ENCODE data around the gene TYROBP. TPM values are rescaled to one million over a fixed set of nuclear protein-coding genes. Genes with fewer than 3 reads are reported as not detected.
"Not testable (repeated sequence)": the region's sequence is repeated elsewhere in the genome, so short reads cannot be mapped to it uniquely, and the experiment has no call there.

The TYROBP gene
- total RNA-seq: 1 to 10 TPM; 6.4 to 6.8 TPM
- polyA plus RNA-seq: 96.2 TPM

GRCh38 chr19:35908010-35908441 lies at the start of gene TYROBP:
Gene TYROBP, minus strand, starts transcription at chr19:35908295. Its CDS starts 67 bp downstream, at chr19:35908228.
- H3K9me3 ChIP-seq (ENCODE audit: low read length): no peaks in the 10 kb centered on the region
- H3K4me1 Mint-ChIP-seq: peaks cover 32 to 40% (median 38%) of the 10 kb centered on the region in 3 donors
- H3K4me1 ChIP-seq (ENCODE audit: insufficient read depth, low read length): peaks cover 38% of the 10 kb centered on the region
- H3K4me3 Mint-ChIP-seq: peak within 1 kb of the TSS in 6 of 7 donors; percentile 47 to 91 (median 78)
- no peaks in the 10 kb centered on the region for H3K27me3 ChIP-seq (ENCODE audit: insufficient read depth, low read length, poor library complexity, severe bottlenecking)
- ChIA-PET CTCF (interaction anchor here (1.4 kb wide), 1 partner anchor 51 kb away, joined by 3 read pairs; no protein-coding TSS in a partner anchor), POLR2A (no interaction called here)
- peak within 1 kb of the TSS in 7 of 8 donors; percentile 41 to 97 (median 87) for H3K27ac Mint-ChIP-seq
- no peak within 1 kb of the TSS for H3K27ac ChIP-seq (ENCODE audit: low read depth, low read length)
- no peak for DNase-seq
- H3K9me3 Mint-ChIP-seq: peaks cover 0 to 3% (median 0%) of the 10 kb centered on the region in 5 donors
- peaks cover 2 to 8% (median 5%) of the 10 kb centered on the region in 3 donors for H3K36me3 Mint-ChIP-seq
- H3K27me3 Mint-ChIP-seq: no peaks in the 10 kb centered on the region
- no peak within 1 kb of the TSS for H3K4me3 ChIP-seq (ENCODE audit: low read length)
- no peaks in the 10 kb centered on the region for H3K36me3 ChIP-seq (ENCODE audit: insufficient read depth, low read length)

- CTCF ChIA-PET: interaction anchor here (1.4 to 1.9 kb wide), 3 partner anchors 11 to 265 kb away, joined by 3 to 11 read pairs (median 5); no protein-coding TSS in a partner anchor
- H3K27ac Mint-ChIP-seq: peak overlapping the region in 7 of 8 donors; percentile 31 to 88 (median 86)
These were observed 49.3 kb upstream of the TYROBP start for GRCh38 chr19:35957411-35957810.

GRCh38 chr19:35955881-35956634 lies 48.0 kb upstream of the TYROBP start:
- POLR2A ChIA-PET: interaction anchor here (0.6 kb wide), 2 partner anchors 44 to 53 kb away, joined by 3 read pairs; partner anchors contain the start of gene SYNE4
- H3K36me3 ChIP-seq (ENCODE audit: insufficient read depth, low read length): no peaks in the 10 kb centered on the region
- no peaks in the 10 kb centered on the region for H3K9me3 Mint-ChIP-seq
- peak overlapping the region in 4 of 7 donors; percentile 12 to 47 (median 28) for H3K4me3 Mint-ChIP-seq
- no peak overlapping the region for H3K4me3 ChIP-seq (ENCODE audit: low read length)
- no peak for DNase-seq
- no peaks in the 10 kb centered on the region for H3K9me3 ChIP-seq (ENCODE audit: low read length)
- peak overlapping the region; percentile 29 to 83 (median 63) for H3K27ac Mint-ChIP-seq
- peaks cover 70% of the 10 kb centered on the region for H3K4me1 ChIP-seq (ENCODE audit: insufficient read depth, low read length)
- H3K27ac ChIP-seq (ENCODE audit: low read depth, low read length): no peak overlapping the region
- H3K4me1 Mint-ChIP-seq: peaks cover 48 to 77% (median 58%) of the 10 kb centered on the region in 3 donors
- no peaks in the 10 kb centered on the region for H3K27me3 ChIP-seq (ENCODE audit: insufficient read depth, low read length, poor library complexity, severe bottlenecking)
- peaks cover 0 to 2% of the 10 kb centered on the region in 2 donors for H3K27me3 Mint-ChIP-seq
- CTCF ChIA-PET: interaction anchor here (1.4 kb wide), 1 partner anchor 263 kb away, joined by 3 read pairs; no protein-coding TSS in a partner anchor
- no peaks in the 10 kb centered on the region for H3K36me3 Mint-ChIP-seq

More at GRCh38 chr19:35957411-35957810, 49.3 kb upstream of the TYROBP start:
- not testable (repeated sequence) for H3K27me3 ChIP-seq (ENCODE audit: insufficient read depth, low read length, poor library complexity, severe bottlenecking); H3K9me3 Mint-ChIP-seq; H3K27ac ChIP-seq (ENCODE audit: low read depth, low read length); DNase-seq; H3K36me3 Mint-ChIP-seq; H3K4me3 ChIP-seq (ENCODE audit: low read length); H3K27me3 Mint-ChIP-seq; H3K9me3 ChIP-seq (ENCODE audit: low read length); H3K36me3 ChIP-seq (ENCODE audit: insufficient read depth, low read length)
- H3K4me1 ChIP-seq (ENCODE audit: insufficient read depth, low read length): peaks cover 64% of the 10 kb centered on the region
- peak overlapping the region in 2 of 7 donors; percentile 23 to 32 for H3K4me3 Mint-ChIP-seq
- POLR2A ChIA-PET: interaction anchor here (1.5 kb wide), 1 partner anchor 26 kb away, joined by 3 read pairs; no protein-coding TSS in a partner anchor
- H3K4me1 Mint-ChIP-seq: peaks cover 41 to 71% (median 50%) of the 10 kb centered on the region in 3 donors

- Histone ChIP-seq H3K36me3 (ENCODE audit: insufficient read depth, low read length) (no peaks in the 10 kb centered on the region), H3K4me1 (ENCODE audit: insufficient read depth, low read length) (peaks cover 40% of the 10 kb centered on the region), H3K27ac (ENCODE audit: low read depth, low read length) (no peak overlapping the region), H3K9me3 (ENCODE audit: low read length) (no peaks in the 10 kb centered on the region), H3K27me3 (ENCODE audit: insufficient read depth, low read length, poor library complexity, severe bottlenecking) (no peaks in the 10 kb centered on the region), H3K4me3 (ENCODE audit: low read length) (no peak overlapping the region)
- Mint-ChIP-seq H3K4me1 (peaks cover 45 to 60% (median 59%) of the 10 kb centered on the region in 3 donors), H3K36me3 (peaks cover 0 to 6% (median 1%) of the 10 kb centered on the region in 3 donors), H3K4me3 (peak overlapping the region in 1 of 7 donors; percentile 20), H3K27ac (peak overlapping the region; percentile 2 to 94 (median 72)), H3K9me3 (peaks cover 0 to 2% (median 0%) of the 10 kb centered on the region in 5 donors), H3K27me3 (peaks cover 0 to 2% of the 10 kb centered on the region in 2 donors)
- CTCF ChIA-PET: interaction anchor here (0.9 to 1.6 kb wide), 3 partner anchors 18 to 255 kb away, joined by 4 read pairs; no protein-coding TSS in a partner anchor
- DNase-seq: no peak
- POLR2A ChIA-PET: interaction anchor here (0.7 kb wide), 1 partner anchor 40 kb away, joined by 3 read pairs; no protein-coding TSS in a partner anchor
These were observed 41.0 kb upstream of the TYROBP start for GRCh38 chr19:35949131-35949530.

GRCh38 chr19:35946203-35946602 lies 38.1 kb upstream of the TYROBP start:
- peak overlapping the region in 1 of 7 donors; percentile 56 for H3K4me3 Mint-ChIP-seq
- H3K9me3 ChIP-seq (ENCODE audit: low read length): no peaks in the 10 kb centered on the region
- no peaks in the 10 kb centered on the region for H3K36me3 ChIP-seq (ENCODE audit: insufficient read depth, low read length)
- ChIA-PET CTCF (interaction anchor here (1.4 kb wide), 1 partner anchor 12 kb away, joined by 9 read pairs; no protein-coding TSS in a partner anchor), POLR2A (no interaction called here)
- peaks cover 0 to 2% (median 0%) of the 10 kb centered on the region in 5 donors for H3K9me3 Mint-ChIP-seq
- no peak overlapping the region for H3K27ac ChIP-seq (ENCODE audit: low read depth, low read length)
- H3K4me1 ChIP-seq (ENCODE audit: insufficient read depth, low read length): peaks cover 17% of the 10 kb centered on the region
- no peak overlapping the region for H3K4me3 ChIP-seq (ENCODE audit: low read length)
- no peaks in the 10 kb centered on the region for H3K27me3 ChIP-seq (ENCODE audit: insufficient read depth, low read length, poor library complexity, severe bottlenecking)
- peak overlapping the region in 3 of 8 donors; percentile 29 to 92 (median 90) for H3K27ac Mint-ChIP-seq
- peaks cover 0 to 2% of the 10 kb centered on the region in 2 donors for H3K27me3 Mint-ChIP-seq
- no peak for DNase-seq
- peaks cover 27 to 44% (median 38%) of the 10 kb centered on the region in 3 donors for H3K4me1 Mint-ChIP-seq
- peaks cover 0 to 27% (median 7%) of the 10 kb centered on the region in 3 donors for H3K36me3 Mint-ChIP-seq

GRCh38 chr19:35945121-35945790 lies 37.2 kb upstream of the TYROBP start:
- H3K9me3 ChIP-seq (ENCODE audit: low read length): no peaks in the 10 kb centered on the region
- Mint-ChIP-seq H3K9me3 (peaks cover 0 to 2% (median 0%) of the 10 kb centered on the region in 5 donors), H3K4me3 (no peak overlapping the region), H3K36me3 (peaks cover 0 to 34% (median 8%) of the 10 kb centered on the region in 3 donors), H3K27me3 (peaks cover 0 to 2% of the 10 kb centered on the region in 2 donors), H3K4me1 (peaks cover 24 to 42% (median 35%) of the 10 kb centered on the region in 3 donors), H3K27ac (peak overlapping the region in 5 of 8 donors; percentile 31 to 94 (median 54))
- H3K27me3 ChIP-seq (ENCODE audit: insufficient read depth, low read length, poor library complexity, severe bottlenecking): no peaks in the 10 kb centered on the region
- CTCF ChIA-PET: interaction anchor here (1.4 kb wide), 1 partner anchor 13 kb away, joined by 9 read pairs; no protein-coding TSS in a partner anchor
- DNase-seq: no peak
- H3K27ac ChIP-seq (ENCODE audit: low read depth, low read length): no peak overlapping the region
- POLR2A ChIA-PET: interaction anchor here (0.5 kb wide), 1 partner anchor 295 kb away, joined by 3 read pairs; no protein-coding TSS in a partner anchor
- H3K4me1 ChIP-seq (ENCODE audit: insufficient read depth, low read length): peaks cover 11% of the 10 kb centered on the region
- no peak overlapping the region for H3K4me3 ChIP-seq (ENCODE audit: low read length)
- H3K36me3 ChIP-seq (ENCODE audit: insufficient read depth, low read length): no peaks in the 10 kb centered on the region

GRCh38 chr19:35944556-35944955 lies 36.5 kb upstream of the TYROBP start:
- peaks cover 0 to 2% of the 10 kb centered on the region in 2 donors for H3K27me3 Mint-ChIP-seq
- ChIA-PET POLR2A (no interaction called here), CTCF (interaction anchor here (1.4 kb wide), 1 partner anchor 14 kb away, joined by 9 read pairs; no protein-coding TSS in a partner anchor)
- no peak overlapping the region for H3K27ac Mint-ChIP-seq
- no peak overlapping the region for H3K27ac ChIP-seq (ENCODE audit: low read depth, low read length)
- no peak overlapping the region for H3K4me3 ChIP-seq (ENCODE audit: low read length)
- peaks cover 0 to 2% (median 0%) of the 10 kb centered on the region in 5 donors for H3K9me3 Mint-ChIP-seq
- no peaks in the 10 kb centered on the region for H3K27me3 ChIP-seq (ENCODE audit: insufficient read depth, low read length, poor library complexity, severe bottlenecking)
- H3K9me3 ChIP-seq (ENCODE audit: low read length): no peaks in the 10 kb centered on the region
- no peak for DNase-seq
- no peaks in the 10 kb centered on the region for H3K36me3 ChIP-seq (ENCODE audit: insufficient read depth, low read length)
- peaks cover 0 to 38% (median 8%) of the 10 kb centered on the region in 3 donors for H3K36me3 Mint-ChIP-seq
- H3K4me3 Mint-ChIP-seq: no peak overlapping the region
- peaks cover 17 to 35% (median 28%) of the 10 kb centered on the region in 3 donors for H3K4me1 Mint-ChIP-seq
- H3K4me1 ChIP-seq (ENCODE audit: insufficient read depth, low read length): peaks cover 5% of the 10 kb centered on the region
